HCT116 (cell line): ENCODE results near the gene CABP2. TPM values are rescaled to one million over a fixed set of nuclear protein-coding genes. Genes with fewer than 3 reads are reported as not detected.

Source experiments
- ATAC-seq: fragments of 200-7000 bp; cut with Tn5 transposase; 2 replicates; pipeline ENCODE4 v1.9.1; 2020; ENCODE audit warnings: mild to moderate bottlenecking, moderate library complexity
- BruUV-seq: library from RNA; stranded (reverse); fragments of 400-500 nt; replicated peaks from 2 replicates; lab custom pipeline; 2021; lab: Mats Ljungman, UMichigan
- CTCF ChIA-PET: fragments of 300-600 bp; sonication (Branson Sonifier 250); formaldehyde crosslinking; loops from one replicate; lab custom pipeline; 2021; ENCODE audit warnings: antibody characterized with exemption; lab: Charles Lee
- POLR2A ChIA-PET: fragments of 300-600, 350-600 bp; sonication (Branson Sonifier 250); formaldehyde crosslinking; loops from one replicate; lab custom pipeline; 2021; ENCODE audit warnings: antibody characterized with exemption; lab: Charles Lee
- RAD21 ChIA-PET, 2 experiments: fragments of 300-600 bp; sonication (Branson Sonifier 250); formaldehyde crosslinking; loops; one replicate each; lab custom pipeline; 2023; ENCODE audit warnings: low total read pairs in 2 of 2; ENCODE audit not compliant: uncharacterized antibody in 2 of 2, unreplicated experiment in 2 of 2, low non-redundant PET in 1 of 2; lab: Charles Lee
- DNase-seq: peaks from one replicate; pipeline ENCODE4 v3.0.0-alpha.2; 2010; ENCODE audit warnings: low read depth, low spot score
- H2AFZ ChIP-seq: fragments of 200-600 bp; shearing (Covaris generic), sonication (generic); 2 replicates; pipeline ENCODE4 v1.6.1; 2017; ENCODE audit warnings: low read depth, mixed run types, mixed read lengths, antibody characterized with exemption, low read length; ENCODE audit not compliant: poor library complexity, severe bottlenecking
- H3K27ac ChIP-seq: 2 replicates; pipeline ENCODE4 v1.5.1; 2012; ENCODE audit warnings: low read depth, low read length
- H3K27me3 ChIP-seq: fragments of 200-600 bp; sonication (generic); 2 replicates; pipeline ENCODE4 v1.6.1; 2016; ENCODE audit warnings: mixed run types, low read length, mixed read lengths; ENCODE audit not compliant: insufficient read depth
- H3K36me3 ChIP-seq, 2 experiments: fragments of 200-500 bp in 1 of 2; fragments of 200-600 bp in 1 of 2; sonication (Bioruptor generic) in 1 of 2; sonication (generic) in 1 of 2; 2 replicates each; pipeline versions ENCODE4 v1.5.1 to v1.6.1; 2014 to 2016; ENCODE audit warnings: low read length in 2 of 2, inconsistent platforms in 1 of 2, mixed read lengths in 1 of 2, mixed run types in 1 of 2; ENCODE audit not compliant: insufficient read depth in 2 of 2, control insufficient read depth in 1 of 2
- H3K4me1 ChIP-seq, 2 experiments: fragments of 200-600 bp in 1 of 2; sonication (generic) in 1 of 2; 2 replicates each; pipeline versions ENCODE4 v1.5.1 to v1.6.1; 2012 to 2017; ENCODE audit warnings: low read length in 2 of 2, inconsistent platforms in 1 of 2, mild to moderate bottlenecking in 1 of 2, mixed read lengths in 1 of 2, mixed run types in 1 of 2, moderate library complexity in 1 of 2; ENCODE audit not compliant: insufficient read depth in 2 of 2, control insufficient read depth in 1 of 2
- H3K4me2 ChIP-seq: fragments of 200-600 bp; sonication (generic); 2 replicates; pipeline ENCODE4 v1.6.1; 2017; ENCODE audit warnings: mixed run types, low read length, mixed read lengths
- H3K4me3 ChIP-seq, 2 experiments: fragments of 200-600 bp in 1 of 2; sonication (generic) in 1 of 2; replicated peaks in 1 of 2; 2 replicates each; pipeline ENCODE4 v1.5.1; 2011 to 2016; ENCODE audit warnings: low read length in 2 of 2, control low read depth in 1 of 2, low read depth in 1 of 2, mild to moderate bottlenecking in 1 of 2, mixed read lengths in 1 of 2, mixed run types in 1 of 2
- H3K79me2 ChIP-seq: fragments of 200-600 bp; sonication (generic); 2 replicates; pipeline ENCODE4 v1.6.1; 2017; ENCODE audit warnings: mild to moderate bottlenecking, mixed run types, low read length, moderate library complexity, mixed read lengths; ENCODE audit not compliant: insufficient read depth
- H3K9ac ChIP-seq: fragments of 200-600 bp; sonication (generic); 2 replicates; pipeline ENCODE4 v1.6.1; 2016; ENCODE audit warnings: low read length, mixed read lengths
- H3K9me2 ChIP-seq: fragments of 200-600 bp; sonication (generic), shearing (Covaris generic); 2 replicates; pipeline ENCODE4 v1.6.1; 2017; ENCODE audit warnings: mixed run types, mild to moderate bottlenecking, moderate library complexity; ENCODE audit not compliant: insufficient read depth
- H3K9me3 ChIP-seq, 2 experiments: fragments of 200-500 bp in 1 of 2; fragments of 200-600 bp in 1 of 2; sonication (Bioruptor generic) in 1 of 2; sonication (generic) in 1 of 2; 2 replicates each; pipeline ENCODE4 v1.6.1; 2014 to 2017; ENCODE audit warnings: low read length in 2 of 2, mixed read lengths in 2 of 2, inconsistent platforms in 1 of 2, low read depth in 1 of 2, mild to moderate bottlenecking in 1 of 2, mixed run types in 1 of 2, moderate library complexity in 1 of 2; ENCODE audit not compliant: control insufficient read depth in 1 of 2, insufficient read depth in 1 of 2
- H4K20me1 ChIP-seq: fragments of 200-600 bp; sonication (generic), shearing (Covaris generic); 2 replicates; pipeline ENCODE4 v1.6.1; 2017; ENCODE audit warnings: mixed run types, mild to moderate bottlenecking, moderate library complexity; ENCODE audit not compliant: insufficient read depth
- CBX3 ChIP-seq: IDR thresholded peaks from 2 replicates; pipeline ENCODE4 v1.6.1; 2012; ENCODE audit warnings: low read depth
- EGR1 ChIP-seq: IDR thresholded peaks from 2 replicates; pipeline ENCODE4 v1.6.1; 2012; ENCODE audit warnings: low read depth
- EZH2 ChIP-seq: fragments of 200-600 bp; sonication (generic); IDR thresholded peaks from 2 replicates; pipeline ENCODE4 v1.6.1; 2017; ENCODE audit warnings: antibody characterized with exemption, mixed run types
- FOSL1 ChIP-seq: IDR thresholded peaks from 2 replicates; pipeline ENCODE4 v1.6.1; 2012; ENCODE audit warnings: low read depth
- MAX ChIP-seq: IDR thresholded peaks from 2 replicates; pipeline ENCODE4 v1.6.1; 2012
- POLR2AphosphoS5 ChIP-seq: IDR thresholded peaks from 2 replicates; pipeline ENCODE4 v1.6.1; 2011; ENCODE audit warnings: mild to moderate bottlenecking, low read depth, low read length, moderate library complexity
- RAD21 ChIP-seq: IDR thresholded peaks from 2 replicates; pipeline ENCODE4 v1.6.1; 2012; ENCODE audit warnings: low read depth, mild to moderate bottlenecking
- SP1 ChIP-seq: IDR thresholded peaks from 2 replicates; pipeline ENCODE4 v1.6.1; 2012; ENCODE audit warnings: low read depth
- YY1 ChIP-seq: IDR thresholded peaks from 2 replicates; pipeline ENCODE4 v1.6.1; 2011; ENCODE audit warnings: low read length, low read depth, moderate library complexity, mild to moderate bottlenecking; ENCODE audit not compliant: insufficient replicate concordance; ENCODE audit errors: extremely low read depth
- intact Hi-C: fragments of 100-400 bp; cut with micrococcal nuclease; formaldehyde crosslinking; loops from 2 replicates; pipeline ENCODE4 v1.10.0; 2022
- total RNA-seq: library from RNA; stranded (reverse); gene quantifications from one replicate; pipeline ENCODE4 v1.2.1, GENCODE V29; 2021; ENCODE audit not compliant: unreplicated experiment
- TF ChIP-seq, protein P1 (sequence below), 3 experiments: fragments of 200-600 bp in 1 of 3; sonication (generic) in 1 of 3; IDR thresholded peaks in 2 of 3; conservative IDR thresholded peaks in 1 of 3; 2 replicates each; pipeline ENCODE4 v1.5.1; 2012 to 2017; ENCODE audit warnings: low read depth in 2 of 3, low read length in 2 of 3, antibody characterized with exemption in 1 of 3, borderline replicate concordance in 1 of 3, control low read depth in 1 of 3, mild to moderate bottlenecking in 1 of 3, mixed read lengths in 1 of 3, mixed run types in 1 of 3, moderate library complexity in 1 of 3; ENCODE audit not compliant: insufficient read depth in 1 of 3

Gene CABP2
- total RNA-seq, 1 experiment from 2014 or later = not detected

GRCh38 chr11:67482827-67483798 lies 40.1 kb downstream of the CABP2 start, which contains the start of gene AIP:
Gene AIP, plus strand, starts transcription at chr11:67483026. Its CDS starts 133 bp downstream, at chr11:67483159.
- CTCF ChIA-PET = interaction anchor here (1.0 kb wide), 1 partner anchor 81 kb away, joined by 4 read pairs; the partner anchor contains the start of gene PPP1CA
- Histone ChIP-seq H3K9me3 (no peaks in the 10 kb centered on the region), H3K9ac (peak within 1 kb of the TSS; percentile 56), H3K4me3 (peak within 1 kb of the TSS; percentile 51 to 61), H3K4me2 (peak within 1 kb of the TSS; percentile 83), H3K4me1 (peaks cover 7 to 28% of the 10 kb centered on the region in 2 experiments; a peak in 3 of 4 replicates), H3K27me3 (no peaks in the 10 kb centered on the region), H3K27ac (peak within 1 kb of the TSS; percentile 46; the same call in 1 of the 2 replicates), H4K20me1 (no peaks in the 10 kb centered on the region), H2AFZ (peak within 1 kb of the TSS; percentile 95), H3K9me2 (no peaks in the 10 kb centered on the region), H3K79me2 (peaks cover 7% of the 10 kb centered on the region; the same call in 1 of the 2 replicates), H3K36me3 (no peaks in the 10 kb centered on the region)
- POLR2A ChIA-PET = interaction anchor here (1.0 kb wide), 1 partner anchor 14 kb away, joined by 9 read pairs; the partner anchor contains the start of gene TMEM134
- TF ChIP-seq EZH2 (no peak), POLR2AphosphoS5 (peak; percentile 62; the same call in 1 of the 2 replicates), MAX (peak; percentile 100), YY1 (peak; percentile 99), CBX3 (peak; percentile 100), SP1 (peak; percentile 77), RAD21 (no peak), FOSL1 (no peak), EGR1 (no peak)
- TF ChIP-seq, protein P1, sequence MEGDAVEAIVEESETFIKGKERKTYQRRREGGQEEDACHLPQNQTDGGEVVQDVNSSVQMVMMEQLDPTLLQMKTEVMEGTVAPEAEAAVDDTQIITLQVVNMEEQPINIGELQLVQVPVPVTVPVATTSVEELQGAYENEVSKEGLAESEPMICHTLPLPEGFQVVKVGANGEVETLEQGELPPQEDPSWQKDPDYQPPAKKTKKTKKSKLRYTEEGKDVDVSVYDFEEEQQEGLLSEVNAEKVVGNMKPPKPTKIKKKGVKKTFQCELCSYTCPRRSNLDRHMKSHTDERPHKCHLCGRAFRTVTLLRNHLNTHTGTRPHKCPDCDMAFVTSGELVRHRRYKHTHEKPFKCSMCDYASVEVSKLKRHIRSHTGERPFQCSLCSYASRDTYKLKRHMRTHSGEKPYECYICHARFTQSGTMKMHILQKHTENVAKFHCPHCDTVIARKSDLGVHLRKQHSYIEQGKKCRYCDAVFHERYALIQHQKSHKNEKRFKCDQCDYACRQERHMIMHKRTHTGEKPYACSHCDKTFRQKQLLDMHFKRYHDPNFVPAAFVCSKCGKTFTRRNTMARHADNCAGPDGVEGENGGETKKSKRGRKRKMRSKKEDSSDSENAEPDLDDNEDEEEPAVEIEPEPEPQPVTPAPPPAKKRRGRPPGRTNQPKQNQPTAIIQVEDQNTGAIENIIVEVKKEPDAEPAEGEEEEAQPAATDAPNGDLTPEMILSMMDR (IDR thresholded peaks at IDR 0.05 in 2 of 3, conservative IDR thresholded peaks at IDR 0.05 in 1 of 3; ENCODE audit: borderline replicate concordance in 1 of 3, insufficient read depth in 1 of 3, low read depth in 2 of 3, low read length in 2 of 3) = 0 out of 6 replicates have a peak, but pooled peaks of 1 of the 3 experiments have one; percentile 11
- intact Hi-C loops = no loop called here
- RAD21 ChIA-PET = interaction anchor here in 1 of 2 experiments (1.1 kb wide), 1 partner anchor 81 kb away, joined by 4 read pairs; the partner anchor contains the start of gene PPP1CA
- ATAC-seq (peak; percentile 98), DNase-seq (peak; percentile 96)
- BruUV-seq = TSS peak; percentile 82
